H1 (cell line): ENCODE measurements around the gene AFG1L. TPM values are rescaled to one million over a fixed set of nuclear protein-coding genes. Genes with fewer than 3 reads are reported as not detected.

Experiments
- CTCF ChIA-PET: fragments of 300-600 bp; sonication (Branson Sonifier 250); formaldehyde crosslinking; loops from one replicate; lab custom pipeline; 2021; ENCODE audit not compliant: partially characterized antibody; lab: Charles Lee
- POLR2A ChIA-PET: fragments of 300-600 bp; sonication (Branson Sonifier 250); formaldehyde crosslinking; loops from one replicate; lab custom pipeline; 2021; ENCODE audit warnings: inconsistent platforms; ENCODE audit not compliant: partially characterized antibody; lab: Charles Lee
- DNase-seq, 2 experiments: peaks; one replicate each; pipeline versions ENCODE4 v3.0.0 to v3.0.0-alpha.2; 2010 to 2022; ENCODE audit warnings: low spot score in 2 of 2, low read depth in 1 of 2, mixed read lengths in 1 of 2
- FAIRE-seq: peaks from 2 replicates; lab custom pipeline; 2011; peaks lifted over from hg19 to GRCh38; lab: Jason Lieb, UNC
- H2AFZ ChIP-seq: 2 replicates; pipeline ENCODE4 v1.8.1; 2012; ENCODE audit warnings: low read length, inconsistent platforms
- H2AK5ac ChIP-seq: 2 replicates; pipeline ENCODE4 v1.6.1; 2013; ENCODE audit warnings: low read depth, low read length
- H2BK120ac ChIP-seq: replicated peaks from 2 replicates; pipeline ENCODE3; 2013; ENCODE audit warnings: low read depth, low read length, inconsistent platforms
- H2BK12ac ChIP-seq: 2 replicates; pipeline ENCODE4 v1.6.1; 2013; ENCODE audit warnings: low read depth, low read length
- H2BK15ac ChIP-seq: 2 replicates; pipeline ENCODE4 v1.6.1; 2013; ENCODE audit warnings: low read length
- H2BK20ac ChIP-seq: 2 replicates; pipeline ENCODE4 v1.6.1; 2013; ENCODE audit warnings: low read length
- H2BK5ac ChIP-seq: 2 replicates; pipeline ENCODE4 v1.6.1; 2013; ENCODE audit warnings: low read depth, low read length
- H3K14ac ChIP-seq: 2 replicates; pipeline ENCODE4 v1.6.1; 2013; ENCODE audit warnings: inconsistent platforms; ENCODE audit not compliant: insufficient read length
- H3K18ac ChIP-seq: 2 replicates; pipeline ENCODE4 v1.6.1; 2013; ENCODE audit warnings: low read length; ENCODE audit errors: extremely low read depth
- H3K23ac ChIP-seq: 2 replicates; pipeline ENCODE4 v1.6.1; 2013; ENCODE audit warnings: inconsistent platforms; ENCODE audit not compliant: insufficient read length
- H3K23me2 ChIP-seq: 2 replicates; pipeline ENCODE4 v1.6.1; 2013; ENCODE audit warnings: low read depth, low read length
- H3K27ac ChIP-seq: 2 replicates; pipeline ENCODE4 v1.6.1; 2011; ENCODE audit warnings: low read depth, low read length, inconsistent platforms
- H3K27me3 ChIP-seq, 4 experiments: replicated peaks in 1 of 4; 1 replicate in 1 of 4; 2 replicates in 3 of 4; pipeline versions ENCODE4 v1.6.1 to v1.8.1; 2011 to 2013; ENCODE audit warnings: low read length in 3 of 4, mild to moderate bottlenecking in 3 of 4, inconsistent platforms in 2 of 4, mixed read lengths in 2 of 4, moderate library complexity in 1 of 4; ENCODE audit not compliant: control insufficient read depth in 3 of 4, insufficient read depth in 3 of 4; ENCODE audit errors: extremely low read depth in 1 of 4
- H3K36me3 ChIP-seq, 4 experiments: 2 replicates each; pipeline versions ENCODE4 v1.6.1 to v1.8.1; 2011 to 2013; ENCODE audit warnings: mild to moderate bottlenecking in 4 of 4, low read length in 3 of 4, moderate library complexity in 2 of 4, control low read depth in 1 of 4, inconsistent platforms in 1 of 4; ENCODE audit not compliant: insufficient read depth in 4 of 4, control insufficient read depth in 2 of 4
- H3K4ac ChIP-seq: replicated peaks from 2 replicates; pipeline ENCODE3; 2013; ENCODE audit warnings: low read length, low read depth, mixed read lengths, inconsistent platforms; ENCODE audit not compliant: insufficient read length
- H3K4me1 ChIP-seq, 4 experiments: replicated peaks in 1 of 4; 1 replicate in 1 of 4; 2 replicates in 3 of 4; pipeline versions ENCODE4 v1.6.1 to v1.8.1; 2011 to 2013; ENCODE audit warnings: low read length in 3 of 4, inconsistent platforms in 2 of 4, mixed read lengths in 1 of 4; ENCODE audit not compliant: insufficient read depth in 4 of 4, control insufficient read depth in 3 of 4
- H3K4me2 ChIP-seq, 2 experiments: 2 replicates each; pipeline versions ENCODE4 v1.6.1 to v1.8.1; 2011 to 2013; ENCODE audit warnings: low read depth in 2 of 2, low read length in 2 of 2, control low read depth in 1 of 2, inconsistent platforms in 1 of 2, mild to moderate bottlenecking in 1 of 2; ENCODE audit not compliant: insufficient read depth in 1 of 2
- H3K4me3 ChIP-seq, 4 experiments: fragments of 200-600, 300-600 bp in 1 of 4; sonication (generic), shearing (Covaris generic), sonication (Bioruptor Twin) in 1 of 4; 2 replicates each; pipeline versions ENCODE4 v1.5.1 to v1.8.1; 2011 to 2016; ENCODE audit warnings: low read length in 4 of 4, low read depth in 3 of 4, control low read depth in 2 of 4, inconsistent platforms in 2 of 4, mild to moderate bottlenecking in 2 of 4, mixed read lengths in 1 of 4, moderate library complexity in 1 of 4; ENCODE audit not compliant: insufficient read depth in 2 of 4; ENCODE audit errors: extremely low read depth in 1 of 4
- H3K56ac ChIP-seq: replicated peaks from 2 replicates; pipeline ENCODE3; 2013; ENCODE audit warnings: low read depth, mild to moderate bottlenecking, mixed read lengths, low read length, inconsistent platforms; ENCODE audit not compliant: insufficient read length
- H3K79me1 ChIP-seq: 2 replicates; pipeline ENCODE4 v1.6.1; 2013; ENCODE audit warnings: low read depth, low read length, control low read depth
- H3K79me2 ChIP-seq, 2 experiments: 2 replicates each; pipeline versions ENCODE4 v1.6.1 to v1.8.1; 2012 to 2013; ENCODE audit warnings: low read length in 2 of 2, mild to moderate bottlenecking in 2 of 2, inconsistent platforms in 1 of 2; ENCODE audit not compliant: insufficient read depth in 2 of 2, control insufficient read depth in 1 of 2
- H3K9ac ChIP-seq, 4 experiments: replicated peaks in 1 of 4; 1 replicate in 1 of 4; 2 replicates in 3 of 4; pipeline versions ENCODE4 v1.6.1 to v1.8.1; 2011 to 2013; ENCODE audit warnings: low read depth in 3 of 4, low read length in 3 of 4, control low read depth in 2 of 4, mild to moderate bottlenecking in 2 of 4, moderate library complexity in 2 of 4, inconsistent platforms in 1 of 4; ENCODE audit errors: extremely low read depth in 1 of 4
- H3K9me3 ChIP-seq, 2 experiments: 2 replicates each; pipeline versions ENCODE4 v1.6.1 to v1.8.1; 2012 to 2013; ENCODE audit warnings: mild to moderate bottlenecking in 2 of 2, moderate library complexity in 2 of 2, control low read depth in 1 of 2, inconsistent platforms in 1 of 2, low read depth in 1 of 2, low read length in 1 of 2, mixed read lengths in 1 of 2; ENCODE audit not compliant: insufficient read depth in 2 of 2
- H4K20me1 ChIP-seq, 2 experiments: replicated peaks in 1 of 2; 2 replicates each; pipeline versions ENCODE3 to v1.8.1; 2011 to 2013; ENCODE audit warnings: inconsistent platforms in 2 of 2, low read length in 2 of 2, mild to moderate bottlenecking in 1 of 2; ENCODE audit not compliant: insufficient read depth in 2 of 2, control insufficient read depth in 1 of 2
- H4K5ac ChIP-seq: 2 replicates; pipeline ENCODE4 v1.6.1; 2013; ENCODE audit warnings: low read length, low read depth, mixed read lengths, inconsistent platforms; ENCODE audit not compliant: insufficient read length
- H4K8ac ChIP-seq: 2 replicates; pipeline ENCODE4 v1.8.0; 2013; ENCODE audit warnings: mild to moderate bottlenecking, moderate library complexity, low read length, inconsistent platforms; ENCODE audit not compliant: insufficient read depth; ENCODE audit errors: extremely low read depth
- H4K91ac ChIP-seq: replicated peaks from 2 replicates; pipeline ENCODE3; 2013; ENCODE audit warnings: low read length, mixed read lengths, inconsistent platforms; ENCODE audit not compliant: insufficient read length
- CREB1 ChIP-seq: IDR thresholded peaks from 2 replicates; pipeline ENCODE4 v1.6.1; 2012; ENCODE audit warnings: inconsistent platforms
- JUN ChIP-seq: IDR thresholded peaks from 2 replicates; pipeline ENCODE4 v1.6.1; 2011; ENCODE audit warnings: low read depth, mild to moderate bottlenecking, improper control_type of control experiment, low read length
- RNF2 ChIP-seq: fragments of 200-900, 300-1000 bp; sonication (generic); IDR thresholded peaks from 2 replicates; pipeline ENCODE4 v1.7.1; 2016; ENCODE audit warnings: borderline replicate concordance, low read depth, mild to moderate bottlenecking, antibody characterized with exemption, low read length; ENCODE audit not compliant: poor library complexity, severe bottlenecking; ENCODE audit errors: missing control alignments
- TAF1 ChIP-seq: IDR thresholded peaks from 2 replicates; pipeline ENCODE4 v1.6.1; 2011; ENCODE audit warnings: mild to moderate bottlenecking, low read depth, low read length
- TAF7 ChIP-seq: optimal IDR thresholded peaks from 2 replicates; pipeline ENCODE3; 2011; ENCODE audit warnings: low read depth, mild to moderate bottlenecking, inconsistent platforms, low read length, moderate library complexity, borderline replicate concordance
- WGBS, 2 experiments: shearing (Covaris generic) in 1 of 2; methylation state at CpG; one replicate each; pipeline versions ENCODE4 v1.1.6 to v1.1.7; 2013 to 2015; ENCODE audit warnings: low lambda C conversion rate in 2 of 2, mixed read lengths in 2 of 2, inconsistent platforms in 1 of 2, low coverage in 1 of 2, missing lambda C conversion rate in 1 of 2; ENCODE audit not compliant: insufficient replicate concordance in 2 of 2, insufficient coverage in 1 of 2, insufficient read length in 1 of 2; ENCODE audit errors: extremely low coverage in 1 of 2, missing lambda C conversion rate in 1 of 2; 5-methylcytosine and 5-hydroxymethylcytosine counted together
- polyA plus RNA-seq, 7 experiments: library from polyadenylated mRNA; depleted of rRNA in 3 of 7; stranded (reverse) in 5 of 7; unstranded in 2 of 7; fragments of >200 nt in 5 of 7; fragments of 200-250 nt in 2 of 7; gene quantifications; 1 replicate in 5 of 7; 2 replicates in 1 of 7; 4 replicates in 1 of 7; pipeline versions ENCODE4 v1.2.1 to v1.2.3, GENCODE V29; 2011 to 2013; ENCODE audit warnings: missing spikeins in 2 of 7, mixed read lengths in 2 of 7
- total RNA-seq: library from RNA; stranded (reverse); fragmentation: NEBNext Ultra II Directional; extraction: Animal tissue kit (Norgen Biotek cat#: 25700); gene quantifications from 2 replicates; pipeline ENCODE4 v1.2.1, GENCODE V29; 2021

Gene AFG1L
- total and polyA plus RNA-seq, 2 of the 8 experiments (the other 6 are each of a cell fraction or from before 2014, with no cell fraction given) = 0.98 to 5.7 TPM

DNA sequence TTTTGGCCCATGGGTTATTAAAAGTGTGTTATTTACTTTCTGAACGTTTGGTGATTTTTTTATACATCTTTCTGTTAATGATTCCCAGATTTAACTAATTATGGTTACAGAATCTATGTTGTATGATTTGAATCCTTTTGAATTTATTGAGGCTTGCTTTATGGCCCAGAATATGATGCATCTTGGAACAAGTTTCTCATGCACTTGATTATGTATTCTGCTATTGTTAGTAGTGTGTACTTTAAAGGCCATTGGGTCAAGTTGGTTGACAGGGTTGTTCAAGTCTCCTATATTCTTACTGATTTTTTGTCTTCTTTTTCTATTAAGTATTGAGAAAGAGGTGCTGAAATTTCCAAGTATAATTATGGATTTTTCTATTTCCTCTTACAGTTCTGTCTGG lies 160.8 kb downstream of the AFG1L start:
- Histone ChIP-seq H4K5ac (no peak overlapping the region), H3K4me3 (no peak overlapping the region), H3K36me3 (no peaks in the 10 kb centered on the region), H3K23ac (no peak overlapping the region), H4K20me1 (no peaks in the 10 kb centered on the region), H2BK20ac (no peak overlapping the region), H3K14ac (no peak overlapping the region), H3K79me2 (no peaks in the 10 kb centered on the region), H2BK5ac (no peak overlapping the region), H3K27ac (no peak overlapping the region), H2AFZ (no peak overlapping the region), H3K79me1 (no peaks in the 10 kb centered on the region), H2BK15ac (no peak overlapping the region), H2BK12ac (no peak overlapping the region), H4K91ac (no peak overlapping the region), H3K27me3 (no peaks in the 10 kb centered on the region), H2AK5ac (no peak overlapping the region), H3K9ac (no peak overlapping the region), H3K18ac (no peak overlapping the region), H3K56ac (no peak overlapping the region), H3K9me3 (no peaks in the 10 kb centered on the region), H3K23me2 (no peaks in the 10 kb centered on the region; the same call in 1 of the 2 replicates), H3K4ac (no peak overlapping the region), H4K8ac (no peak overlapping the region), H3K4me2 (no peak overlapping the region), H2BK120ac (no peak overlapping the region), H3K4me1 (peaks cover 0 to 8% (median 0%) of the 10 kb centered on the region in 4 experiments; a peak in 1 of 7 replicates)
- no peak for FAIRE-seq
- no peak for DNase-seq
- WGBS, 2 experiments = 88% methylated on average over 1 of the region's 1 CpG; no CpG with 5 or more reads in 1 of the 2 experiments
- ChIA-PET CTCF (no interaction called here), POLR2A (no interaction called here)
- TF ChIP-seq JUN (no peak), TAF7 (no peak), RNF2 (no peak), CREB1 (no peak), TAF1 (no peak)
